H1 (cell line): ENCODE measurements around the gene CAVIN1.

Source experiments
- CEBPB ChIP-seq: IDR thresholded peaks from 2 replicates; pipeline ENCODE4 v1.6.1; 2012; ENCODE audit warnings: low read depth, low read length
- CHD2 ChIP-seq: IDR thresholded peaks from 2 replicates; pipeline ENCODE4 v1.6.1; 2012; ENCODE audit warnings: low read length, improper control_type of control experiment
- CTCF ChIP-seq, 3 experiments: IDR thresholded peaks; 1 replicate in 2 of 3; 2 replicates in 1 of 3; pipeline versions ENCODE4 v1.5.1 to v1.6.1; 2011; ENCODE audit warnings: low read length in 3 of 3, mild to moderate bottlenecking in 3 of 3, inconsistent platforms in 2 of 3, low read depth in 1 of 3, moderate library complexity in 1 of 3; ENCODE audit not compliant: insufficient read depth in 1 of 3; ENCODE audit errors: control extremely low read depth in 1 of 3
- EP300 ChIP-seq, 2 experiments: IDR thresholded peaks; 1 replicate in 1 of 2; 2 replicates in 1 of 2; pipeline ENCODE4 v1.6.1; 2011 to 2012; ENCODE audit warnings: low read depth in 2 of 2, low read length in 2 of 2, mild to moderate bottlenecking in 2 of 2, borderline replicate concordance in 1 of 2, inconsistent platforms in 1 of 2, moderate library complexity in 1 of 2
- EZH2 ChIP-seq: fragments of 200-600 bp; sonication (generic); IDR thresholded peaks from 2 replicates; pipeline ENCODE4 v1.7.1; 2012; ENCODE audit warnings: low read depth, mild to moderate bottlenecking, moderate library complexity, low read length, inconsistent platforms; ENCODE audit not compliant: severe bottlenecking
- FOSL1 ChIP-seq: IDR thresholded peaks from 2 replicates; pipeline ENCODE4 v1.6.1; 2011; ENCODE audit warnings: mild to moderate bottlenecking, low read depth, low read length, moderate library complexity; ENCODE audit not compliant: insufficient read depth
- MAX ChIP-seq: IDR thresholded peaks from 2 replicates; pipeline ENCODE4 v1.6.1; 2012; ENCODE audit warnings: inconsistent platforms
- POLR2A ChIP-seq, 2 experiments: IDR thresholded peaks; 1 replicate in 1 of 2; 2 replicates in 1 of 2; pipeline ENCODE4 v1.6.1; 2011; ENCODE audit warnings: low read depth in 2 of 2, low read length in 2 of 2, mild to moderate bottlenecking in 2 of 2; ENCODE audit errors: control extremely low read depth in 1 of 2
- SUZ12 ChIP-seq: fragments of 200-600 bp; sonication (generic); IDR thresholded peaks from 2 replicates; pipeline ENCODE4 v1.6.1; 2012; ENCODE audit warnings: mild to moderate bottlenecking, inconsistent platforms, low read length, moderate library complexity, mixed read lengths
- YY1 ChIP-seq: IDR thresholded peaks from 2 replicates; pipeline ENCODE4 v1.6.1; 2011; ENCODE audit warnings: low read depth, mild to moderate bottlenecking, low read length

GRCh38 chr17:42380935-42381334, 42.1 kb downstream of the CAVIN1 start:
- TF ChIP-seq MAX (no peak), CHD2 (no peak), SUZ12 (no peak), CTCF (IDR thresholded peaks at IDR 0.05; ENCODE audit: control extremely low read depth in 1 of 3, insufficient read depth in 1 of 3, low read depth in 1 of 3, low read length in 3 of 3) (no peak), EP300 (IDR thresholded peaks at IDR 0.05; ENCODE audit: borderline replicate concordance in 1 of 2, low read depth in 2 of 2, low read length in 2 of 2) (no peak), CEBPB (no peak), YY1 (no peak), EZH2 (no peak), POLR2A (IDR thresholded peaks at IDR 0.05; ENCODE audit: control extremely low read depth in 1 of 2, low read depth in 2 of 2, low read length in 2 of 2) (no peak), FOSL1 (no peak)
